Stimulated activated CD4-positive, alpha-beta T cell treated with anti-CD3 and anti-CD28 coated beads, Interleukin-1b, Interleukin-23, amount 100 ng/mL, for 24 hours (primary cell): ENCODE data around the gene P2RX2.

Experiments used
- DNase-seq, 4 experiments: peaks; one replicate each; pipeline ENCODE4 v3.0.0-alpha.2; 2020; ENCODE audit warnings: low read depth in 4 of 4, low spot score in 1 of 4

The P2RX2 gene

DNA sequence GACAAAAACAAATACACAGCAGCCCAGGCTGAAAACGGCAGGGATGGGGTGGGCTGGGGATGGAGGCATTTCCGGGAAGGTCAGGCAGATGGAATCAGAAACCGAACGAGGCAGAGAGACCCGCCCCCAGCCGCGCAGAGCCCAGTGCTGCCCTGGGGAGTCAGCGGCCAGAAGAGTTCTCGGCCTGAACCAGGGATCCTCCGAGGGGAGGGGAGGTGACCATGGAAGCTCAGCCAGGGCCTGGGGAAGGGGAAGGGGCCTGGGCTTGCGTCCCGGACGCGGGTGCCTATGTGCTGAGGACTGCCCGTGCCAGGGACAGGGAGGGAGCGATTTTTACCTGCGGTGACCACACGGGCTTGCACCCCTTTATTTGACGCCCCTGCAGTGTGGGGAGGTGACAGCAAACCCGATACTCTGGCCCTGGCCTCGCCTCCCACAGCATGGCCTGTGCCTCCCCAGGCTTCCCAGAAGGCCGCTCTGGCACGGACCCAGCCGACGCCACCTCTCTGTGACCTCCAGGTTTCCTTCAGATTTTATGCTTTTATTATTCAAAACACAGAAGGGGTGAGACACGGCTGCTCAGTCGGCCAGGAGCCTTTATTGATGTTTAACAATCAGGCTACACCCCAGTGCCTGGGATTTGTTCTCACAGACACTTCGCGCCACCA, 15.9 kb upstream of the P2RX2 start:
- no peak for DNase-seq

- no peak for DNase-seq
Observed at GRCh38 chr12:132603240-132604150, 15.1 kb upstream of the P2RX2 start.

DNA sequence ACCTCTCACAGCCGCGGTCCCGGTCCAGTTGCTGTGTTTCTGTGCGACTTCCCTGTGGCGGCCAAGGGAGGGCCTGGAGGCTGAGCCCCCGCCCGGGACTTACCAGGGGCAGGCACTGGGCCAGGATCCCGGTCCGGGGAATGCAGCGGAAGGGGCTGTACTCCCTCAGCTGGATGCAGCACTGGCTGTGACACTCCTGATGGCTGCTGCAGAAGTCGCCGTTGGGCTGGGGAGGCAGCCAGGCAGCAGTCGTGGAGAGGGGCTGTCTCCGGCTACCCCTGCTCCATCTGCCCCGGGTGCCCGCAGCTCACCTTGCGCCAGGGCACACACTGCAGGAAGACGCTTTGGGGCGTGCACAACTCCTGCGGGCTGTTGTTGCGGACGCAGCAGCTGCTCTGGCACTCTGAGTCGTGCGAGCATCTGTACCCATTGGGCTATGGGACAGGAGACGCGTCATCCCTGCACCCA, 14.4 kb upstream of the P2RX2 start:
- DNase-seq = no peak

- DNase-seq = no peak
Observed at GRCh38 chr12:132604668-132605441, 13.7 kb upstream of the P2RX2 start.

GRCh38 chr12:132605892-132606291, 12.7 kb upstream of the P2RX2 start:
- DNase-seq = no peak

DNA sequence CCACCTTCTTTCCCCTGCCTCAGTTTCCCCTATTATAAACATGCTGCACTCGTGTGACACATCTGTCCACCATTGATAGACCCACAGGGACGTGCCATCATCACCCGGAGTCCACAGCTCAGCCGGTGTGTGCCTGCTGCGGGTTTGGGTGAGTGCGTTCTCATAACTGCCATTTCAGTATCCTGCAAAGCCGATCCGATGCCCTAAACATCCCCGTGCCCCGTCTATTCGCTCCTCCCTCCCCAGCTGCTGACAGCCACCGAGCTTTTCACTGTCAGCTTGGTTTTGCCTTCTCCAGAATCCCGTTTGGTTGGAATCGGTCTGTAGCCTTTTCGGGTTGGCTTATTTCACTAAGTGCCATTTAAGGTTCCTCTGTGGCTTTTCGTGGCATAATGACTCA, 12.1 kb upstream of the P2RX2 start:
- DNase-seq = no peak

DNA sequence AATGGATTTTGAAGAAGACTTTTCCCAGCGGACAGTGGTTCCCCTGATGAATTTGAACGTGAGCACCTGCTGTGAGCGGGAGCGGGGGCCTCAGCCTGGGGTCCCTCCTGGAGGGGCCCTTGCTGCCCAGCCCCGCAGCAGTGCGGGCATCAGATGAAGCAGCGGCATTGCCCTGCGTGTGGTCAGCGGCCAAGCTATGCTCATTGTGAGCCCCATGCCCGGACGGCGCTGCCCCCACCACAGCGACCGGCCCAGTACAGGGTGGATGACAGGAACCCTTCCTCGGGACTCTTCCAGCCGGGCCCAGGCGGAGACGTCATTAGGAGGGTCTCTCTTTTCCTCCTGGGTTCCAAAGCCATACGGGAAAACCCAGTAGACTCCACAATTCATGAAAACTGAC, 11.6 kb upstream of the P2RX2 start:
- DNase-seq = no peak

- no peak for DNase-seq
Observed at GRCh38 chr12:132608231-132609171, 10.1 kb upstream of the P2RX2 start.

GRCh38 chr12:132610051-132610759, 8.4 kb upstream of the P2RX2 start, which contains the start of gene LRCOL1:
LRCOL1 (minus strand) TSS chr12:132610582; CDS start chr12:132606251, 4,331 bp downstream.
- no peak for DNase-seq

- no peak for DNase-seq
Observed at GRCh38 chr12:132610866-132611602, 7.5 kb upstream of the P2RX2 start.

GRCh38 chr12:132611620-132612019, 7.0 kb upstream of the P2RX2 start:
- DNase-seq = no peak

GRCh38 chr12:132614029-132614428, 4.5 kb upstream of the P2RX2 start:
- no peak for DNase-seq

DNA sequence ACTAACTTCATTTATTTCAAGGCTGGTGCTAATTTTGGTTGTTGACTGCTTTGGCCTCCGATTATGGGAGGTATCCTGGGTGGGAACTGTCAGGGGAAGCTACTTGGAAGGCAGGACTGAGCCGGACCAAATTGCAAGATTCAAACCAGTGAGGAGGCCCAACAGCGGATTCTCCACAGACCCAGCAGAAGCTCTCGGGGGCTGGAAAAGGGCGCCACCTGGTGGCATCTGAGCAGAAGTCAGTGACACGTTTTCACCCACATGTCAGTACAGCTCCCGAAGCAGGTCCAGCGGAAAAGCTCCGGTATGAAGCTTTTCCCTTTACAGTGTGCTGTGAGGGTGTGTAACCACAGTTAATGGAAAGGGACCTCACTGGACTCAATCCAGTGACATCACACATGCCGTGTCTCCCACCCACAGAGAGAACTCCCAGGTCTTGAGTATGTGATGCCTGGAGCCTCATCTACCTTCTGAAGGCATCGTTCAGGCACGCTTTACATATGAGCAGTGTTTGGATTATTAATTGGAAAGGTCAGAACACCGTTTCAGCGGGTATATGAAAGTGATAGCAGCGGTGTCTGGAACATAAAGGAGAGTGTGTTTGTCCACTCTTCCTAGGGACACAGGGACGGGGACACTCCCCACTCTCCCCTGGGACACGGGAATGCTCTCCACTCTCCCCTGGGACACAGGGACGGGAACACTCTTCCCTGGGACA, 3.6 kb upstream of the P2RX2 start:
- peak; percentile 62 to 82 (median 68) for DNase-seq

- DNase-seq = no peak
Observed at GRCh38 chr12:132615579-132616038, 3.0 kb upstream of the P2RX2 start.

- DNase-seq = no peak
Observed at GRCh38 chr12:132617135-132617701, 1.4 kb upstream of the P2RX2 start.

GRCh38 chr12:132617822-132618682, 524 bp upstream of the P2RX2 start:
- no peak for DNase-seq

- DNase-seq = no peak
Observed at GRCh38 chr12:132619071-132619385, 452 bp downstream of the P2RX2 start.
